ENCODE results near the gene SAMHD1. TPM values are rescaled to one million over a fixed set of nuclear protein-coding genes. Genes with fewer than 3 reads are reported as not detected.

SAMHD1 gene
- total RNA-seq, 4 donors from 2014 or later = 17.0 to 212 (median 66.0) TPM

GRCh38 chr20:36871640-36872570 lies 79.6 kb downstream of the SAMHD1 start:
- H3K4me3 ChIP-seq = no peak overlapping the region
- H3K9me3 ChIP-seq = no peaks in the 10 kb centered on the region
- H3K27ac ChIP-seq = no peak overlapping the region
- H3K4me1 ChIP-seq = peaks cover 5 to 19% (median 6%) of the 10 kb centered on the region in 3 donors
- no peaks in the 10 kb centered on the region for H3K27me3 ChIP-seq
- 63 to 68% methylated on average over 8 to 9 of the region's 16 CpGs for WGBS, 2 donors
- no peaks in the 10 kb centered on the region for H3K36me3 ChIP-seq
- TF ChIP-seq POLR2A (IDR thresholded peaks at IDR 0.05) = no peak
- intact Hi-C loops (cut with DNase I) = no loop called here
- no peak for DNase-seq

GRCh38 chr20:36866681-36867495 lies 84.6 kb downstream of the SAMHD1 start:
- Histone ChIP-seq H3K9me3 (no peaks in the 10 kb centered on the region), H3K4me3 (no peak overlapping the region), H3K27me3 (no peaks in the 10 kb centered on the region), H3K27ac (peak overlapping the region in 1 of 4 donors; percentile 18), H3K4me1 (peaks cover 7 to 19% (median 15%) of the 10 kb centered on the region in 3 donors), H3K36me3 (no peaks in the 10 kb centered on the region)
- DNase-seq = no peak
- 65 to 74% methylated on average over 7 to 8 of the region's 8 CpGs for WGBS, 2 donors
- intact Hi-C loops (cut with DNase I) = loop anchor here (10.0 kb wide), 1 partner anchor 252 kb away; no protein-coding TSS in a partner anchor
- no peak for TF ChIP-seq CTCF (IDR thresholded peaks at IDR 0.05)
- no peak for TF ChIP-seq POLR2A (IDR thresholded peaks at IDR 0.05)

- no peak for TF ChIP-seq POLR2A (IDR thresholded peaks at IDR 0.05)
- TF ChIP-seq CTCF (IDR thresholded peaks at IDR 0.05) = no peak
- peak overlapping the region in 2 of 4 donors; percentile 18 to 49 for H3K27ac ChIP-seq
- WGBS, 2 donors = 78 to 83% methylated on average over 6 of the region's 7 CpGs
- peaks cover 15 to 27% (median 20%) of the 10 kb centered on the region in 3 donors for H3K4me1 ChIP-seq
- no peaks in the 10 kb centered on the region for H3K9me3 ChIP-seq
- H3K4me3 ChIP-seq = no peak overlapping the region
- no peaks in the 10 kb centered on the region for H3K27me3 ChIP-seq
- intact Hi-C loops (cut with DNase I) = loop anchor here (10.0 kb wide), 1 partner anchor 251 kb away; no protein-coding TSS in a partner anchor
- no peaks in the 10 kb centered on the region for H3K36me3 ChIP-seq
- no peak for DNase-seq
These were observed 85.3 kb downstream of the SAMHD1 start for GRCh38 chr20:36866164-36866563.

- intact Hi-C loops (cut with DNase I) = loop anchor here (10.0 kb wide), 1 partner anchor 251 kb away; no protein-coding TSS in a partner anchor
- peaks cover 0 to under 1% (median 0%) of the 10 kb centered on the region in 3 donors for H3K36me3 ChIP-seq
- H3K27me3 ChIP-seq = no peaks in the 10 kb centered on the region
- no peak for TF ChIP-seq POLR2A (IDR thresholded peaks at IDR 0.05)
- no peak for TF ChIP-seq CTCF (IDR thresholded peaks at IDR 0.05)
- peak overlapping the region in 2 of 4 donors; percentile 18 to 49 for H3K27ac ChIP-seq
- H3K4me1 ChIP-seq = peaks cover 18 to 30% (median 20%) of the 10 kb centered on the region in 3 donors
- DNase-seq = no peak
- H3K4me3 ChIP-seq = no peak overlapping the region
- H3K9me3 ChIP-seq = no peaks in the 10 kb centered on the region
These were observed 85.7 kb downstream of the SAMHD1 start for GRCh38 chr20:36865861-36866149.

- peak overlapping the region in 1 of 4 donors; percentile 61 for H3K4me3 ChIP-seq
- no peaks in the 10 kb centered on the region for H3K27me3 ChIP-seq
- H3K9me3 ChIP-seq = no peaks in the 10 kb centered on the region
- peak overlapping the region in 3 of 4 donors; percentile 49 to 96 (median 76) for H3K27ac ChIP-seq
- no peak for DNase-seq
- no peak for TF ChIP-seq CTCF (IDR thresholded peaks at IDR 0.05)
- TF ChIP-seq POLR2A (IDR thresholded peaks at IDR 0.05) = no peak
- intact Hi-C loops (cut with DNase I) = loop anchor here (10.0 kb wide), 1 partner anchor 250 kb away; no protein-coding TSS in a partner anchor
- H3K36me3 ChIP-seq = peaks cover 0 to 6% (median 0%) of the 10 kb centered on the region in 3 donors
- WGBS, 2 donors = 66 to 82% methylated on average over 3 to 4 of the region's 9 CpGs
- H3K4me1 ChIP-seq = peaks cover 22 to 36% (median 24%) of the 10 kb centered on the region in 3 donors
These were observed 86.2 kb downstream of the SAMHD1 start for GRCh38 chr20:36865076-36865860.

Data from esophagus squamous epithelium (tissue), 5 donors.